HG02763 (cell line): ENCODE measurements around the gene ZNF710.

Source experiments
- ATAC-seq: cut with Tn5 transposase; IDR thresholded peaks from one replicate; pipeline ENCODE4 v1.9.1; 2021; ENCODE audit warnings: mild to moderate bottlenecking, moderate library complexity; ENCODE audit not compliant: unreplicated experiment

The ZNF710 gene

GRCh38 chr15:90037961-90038631 is 37.0 kb downstream of the ZNF710 start:
- peak; percentile 51 for ATAC-seq

DNA sequence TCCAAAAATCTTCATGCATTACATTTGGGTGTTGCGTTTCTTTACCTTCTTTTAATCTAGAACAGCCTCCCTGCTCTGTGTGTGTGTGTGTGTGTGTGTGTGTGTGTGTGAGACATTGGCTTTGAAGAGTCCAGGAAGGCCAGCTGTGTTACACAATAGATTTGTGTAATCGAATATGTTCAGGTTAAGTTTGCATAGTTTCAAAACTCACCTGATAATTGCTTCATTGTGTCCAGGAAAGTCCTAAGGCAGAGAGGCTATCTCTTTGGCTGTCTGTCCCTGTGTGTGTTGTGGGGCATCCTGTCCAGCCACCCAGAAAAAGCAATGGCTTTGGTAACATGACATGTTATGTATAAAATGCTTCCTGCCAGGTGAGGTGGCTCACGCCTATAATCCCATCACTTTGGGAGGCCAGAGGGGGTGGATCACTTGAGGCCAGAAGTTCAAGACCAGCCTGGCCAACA is 37.5 kb downstream of the ZNF710 start:
- no peak for ATAC-seq

- ATAC-seq: no peak
Observed at GRCh38 chr15:90039996-90040395, 38.9 kb downstream of the ZNF710 start.

DNA sequence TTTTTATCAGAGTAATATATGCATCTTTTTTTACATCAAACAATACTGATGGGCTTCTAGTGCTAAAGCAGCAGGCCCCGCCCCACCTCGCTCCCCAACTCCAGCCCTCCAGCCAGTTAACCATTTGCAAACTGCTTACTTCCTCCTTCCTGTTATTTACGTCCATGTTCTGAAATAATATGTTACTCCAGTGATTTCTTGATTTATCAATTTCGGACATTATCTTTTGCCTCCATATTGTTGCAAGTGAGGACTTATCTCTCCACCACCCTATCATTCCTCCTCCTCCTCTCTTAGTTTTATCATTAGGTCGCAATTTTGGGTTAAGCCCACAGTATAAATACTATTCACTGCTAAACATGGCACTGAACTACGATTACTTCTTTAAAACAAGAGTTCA is 39.5 kb downstream of the ZNF710 start:
- ATAC-seq: no peak

DNA sequence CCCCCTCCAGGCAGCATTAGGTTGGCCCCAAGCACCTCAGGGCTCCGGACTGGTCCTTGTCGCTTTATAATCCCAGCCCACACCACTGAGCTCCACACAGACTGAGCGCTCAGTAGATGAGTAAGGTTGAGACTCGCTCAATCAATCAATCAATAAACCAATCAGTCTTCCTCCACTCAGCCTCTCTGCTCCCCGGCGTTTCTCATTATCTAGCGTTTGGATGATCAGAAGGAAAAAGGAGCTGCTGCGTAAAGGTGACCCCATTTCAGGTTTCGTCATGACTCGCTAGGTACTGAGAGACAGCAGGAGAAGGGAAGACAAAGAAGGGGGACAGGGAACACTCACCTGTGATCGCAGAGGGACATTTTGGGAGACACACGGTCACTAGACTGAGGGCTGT is 41.2 kb downstream of the ZNF710 start:
- ATAC-seq: no peak

- ATAC-seq: no peak
Observed at GRCh38 chr15:90042766-90043529, 41.8 kb downstream of the ZNF710 start.

GRCh38 chr15:90043530-90044010 is 42.4 kb downstream of the ZNF710 start:
- no peak for ATAC-seq

DNA sequence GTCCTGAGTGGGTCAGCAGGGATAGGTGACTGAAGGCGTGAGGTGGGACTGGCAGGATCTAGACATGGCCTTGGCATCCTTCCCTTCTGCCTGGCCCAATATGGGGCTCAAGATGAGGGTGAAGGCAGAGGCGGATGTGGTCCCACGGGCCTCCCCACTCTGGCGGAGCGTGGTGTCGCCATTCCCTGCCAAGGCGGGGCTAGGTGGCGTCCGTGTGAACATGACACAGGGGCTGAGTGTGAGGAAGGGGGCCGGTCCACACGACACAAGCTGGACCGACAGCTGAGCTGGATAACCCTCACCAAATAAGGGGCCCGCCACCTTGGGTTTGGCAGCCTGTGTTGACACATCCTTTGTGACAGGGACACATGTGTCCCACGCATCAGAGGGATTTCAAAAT is 43.1 kb downstream of the ZNF710 start:
- no peak for ATAC-seq

GRCh38 chr15:90044916-90045371 is 43.8 kb downstream of the ZNF710 start:
- ATAC-seq: no peak

DNA sequence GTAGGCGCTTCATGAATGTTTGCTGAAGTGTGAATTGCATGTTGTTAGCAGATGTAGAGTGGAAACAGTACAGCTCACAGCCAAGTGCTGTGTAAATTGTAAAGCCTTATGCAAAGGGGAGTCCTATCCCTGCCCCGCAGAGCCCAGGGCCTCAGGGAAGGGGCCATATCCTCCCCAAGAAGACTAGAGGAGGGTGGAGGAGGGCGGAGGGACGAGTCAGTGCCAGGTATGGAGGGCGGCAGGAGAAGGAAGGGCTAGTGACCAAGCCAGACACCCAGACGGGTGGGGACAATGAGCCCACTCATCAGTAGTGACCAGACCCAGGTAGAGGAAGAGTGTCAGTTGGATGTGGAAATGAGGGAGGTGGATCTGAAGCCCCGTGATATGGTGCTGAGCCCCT is 45.2 kb downstream of the ZNF710 start:
- ATAC-seq: no peak

DNA sequence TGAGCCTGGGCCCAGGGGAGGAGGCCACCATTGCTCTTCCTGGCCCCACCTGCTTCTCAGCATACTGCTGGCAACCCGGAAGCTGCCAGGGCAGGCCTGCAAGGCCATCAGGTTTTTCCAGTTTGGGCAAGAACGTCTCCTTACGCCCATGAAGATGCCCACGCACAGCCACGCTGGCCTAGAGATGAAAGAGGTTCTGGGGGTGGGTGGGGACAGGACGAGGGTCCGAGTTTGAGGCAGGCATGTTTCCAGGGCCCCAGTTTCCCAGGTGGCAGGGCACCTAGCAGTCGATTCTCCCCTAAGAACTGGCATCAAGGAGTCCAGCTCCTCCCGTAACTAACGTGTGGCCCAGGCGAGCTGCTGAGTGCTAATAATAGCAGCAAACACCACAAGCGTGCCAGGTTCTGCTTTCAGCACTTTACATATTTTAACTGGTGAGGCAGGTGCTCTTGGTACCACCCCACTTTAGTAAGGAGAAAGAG is 45.8 kb downstream of the ZNF710 start:
- ATAC-seq: no peak

GRCh38 chr15:90047956-90048575 is 46.9 kb downstream of the ZNF710 start:
- no peak for ATAC-seq

- ATAC-seq: no peak
Observed at GRCh38 chr15:90049030-90049429, 47.9 kb downstream of the ZNF710 start.

DNA sequence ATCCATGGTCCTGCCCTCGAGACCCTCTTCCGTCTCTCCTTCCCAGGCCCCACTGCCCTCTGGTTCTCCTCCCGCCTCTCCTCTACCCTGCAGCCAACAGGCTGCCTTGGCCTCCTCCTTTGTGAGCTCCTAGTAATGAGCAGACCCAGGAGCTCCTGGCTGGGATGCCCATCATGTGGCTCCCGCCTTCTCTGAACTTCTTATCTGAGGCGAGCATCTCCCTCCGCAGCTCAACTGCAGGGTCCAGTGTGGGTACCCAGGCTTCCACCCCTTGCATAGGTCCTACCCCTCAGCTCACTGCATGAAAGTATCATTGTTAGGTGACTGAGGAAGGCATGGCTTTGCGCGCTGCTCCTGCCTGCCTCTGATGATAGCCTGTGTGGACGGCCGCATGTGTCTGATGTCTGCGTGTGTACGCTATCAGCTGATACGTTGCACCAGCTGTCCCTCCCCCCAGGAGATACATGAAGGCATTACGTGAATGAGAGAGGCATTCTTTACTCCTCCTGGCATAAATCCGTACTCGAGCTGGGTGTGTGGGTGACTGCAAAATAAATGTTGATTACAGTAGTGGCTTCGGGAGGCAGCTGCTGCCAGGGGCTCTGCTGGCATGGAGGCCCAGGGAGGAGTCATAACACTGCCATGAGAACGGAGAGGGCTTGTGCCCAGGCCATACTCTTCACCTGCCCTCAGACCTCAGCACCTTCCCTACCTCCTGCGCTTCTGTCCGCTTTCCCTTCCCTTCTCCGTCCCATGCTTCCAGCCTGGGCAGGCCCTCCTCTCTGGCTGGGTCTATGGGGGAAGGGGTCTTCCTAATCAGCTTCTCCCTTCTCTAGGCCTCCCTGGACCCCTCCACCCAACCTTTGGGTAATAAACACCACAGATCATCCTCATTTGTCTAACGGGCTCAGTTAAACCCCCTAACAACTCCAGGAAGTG is 48.8 kb downstream of the ZNF710 start:
- no peak for ATAC-seq

DNA sequence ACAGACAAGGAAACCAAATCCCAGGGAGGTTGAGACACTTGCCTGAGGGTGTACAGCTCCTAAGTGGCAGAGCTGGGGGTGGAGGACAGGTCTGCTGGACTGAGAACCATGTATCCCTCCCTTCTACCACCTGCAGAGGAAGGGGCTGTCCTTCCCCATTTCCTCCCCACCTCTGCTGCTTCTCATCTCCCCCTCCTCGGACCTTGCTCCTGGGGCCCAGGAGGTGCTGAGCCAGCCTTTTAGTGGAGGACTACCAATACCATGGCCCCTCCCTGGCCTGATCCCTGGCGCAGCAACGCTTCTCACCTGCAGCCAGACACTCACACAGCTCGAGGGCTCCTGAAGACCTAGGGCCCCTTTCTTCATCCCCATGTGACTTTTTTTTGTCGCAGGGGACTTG is 50.8 kb downstream of the ZNF710 start:
- no peak for ATAC-seq

DNA sequence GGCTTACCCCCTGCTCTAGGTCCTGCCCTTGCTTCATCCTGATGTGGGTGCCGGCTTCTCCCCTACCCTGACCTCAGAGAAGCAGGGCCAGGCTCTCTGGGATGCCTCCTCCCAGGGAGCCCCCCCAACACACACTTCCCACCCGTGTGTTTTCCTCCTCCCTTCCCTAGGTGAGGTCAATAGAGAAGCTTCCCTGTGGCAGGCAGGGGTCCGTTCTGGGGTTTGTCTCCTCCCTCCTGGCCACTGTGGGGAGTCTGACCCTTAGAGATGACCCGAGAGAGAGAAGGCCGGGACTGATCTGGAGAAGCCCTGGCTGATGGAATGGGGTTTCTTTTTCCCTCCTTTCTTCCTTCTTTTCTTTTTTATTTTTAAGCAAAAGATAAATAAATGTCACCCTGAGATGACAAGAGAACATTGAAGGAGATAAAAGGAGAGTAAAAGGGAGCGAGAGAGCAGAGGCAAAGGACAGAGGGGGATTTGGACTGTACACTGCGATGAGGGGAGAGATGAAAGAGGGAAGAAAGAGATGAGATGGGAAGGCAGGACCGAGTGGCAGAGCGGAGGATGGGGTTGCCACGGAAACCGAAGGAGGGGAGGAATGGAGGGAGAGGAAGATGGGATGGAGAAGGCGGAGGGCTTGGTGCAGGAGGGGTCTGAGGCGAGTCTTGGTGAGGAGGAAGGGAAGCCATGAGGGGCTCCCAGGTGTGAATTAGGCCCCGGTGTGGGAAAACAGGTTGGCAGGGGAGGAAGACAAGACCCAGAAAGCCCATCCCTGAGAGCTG is 52.8 kb downstream of the ZNF710 start:
- no peak for ATAC-seq

DNA sequence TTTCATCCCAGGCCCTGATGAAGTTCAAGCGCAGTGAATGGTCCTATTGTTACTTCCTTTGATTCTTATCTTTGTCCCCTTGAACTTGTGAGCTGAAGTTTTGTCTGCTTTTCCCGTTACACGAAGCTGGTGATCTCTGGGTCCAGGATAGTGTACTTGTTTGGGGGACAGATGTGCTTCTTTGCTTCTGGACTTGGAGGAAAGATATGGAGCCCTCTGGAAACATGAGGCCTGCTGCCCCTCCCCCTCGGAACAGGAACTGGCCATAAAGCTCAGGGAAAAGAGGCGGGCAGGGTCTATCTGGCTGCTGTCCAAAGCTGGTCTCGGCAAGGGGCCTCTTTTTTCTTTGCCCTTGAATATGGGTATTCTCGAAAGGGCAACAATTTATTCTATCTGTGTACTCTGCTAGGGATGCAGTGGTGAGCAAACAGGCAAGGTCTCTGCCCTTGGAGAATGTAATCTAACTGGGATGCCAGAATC is 53.5 kb downstream of the ZNF710 start:
- no peak for ATAC-seq

DNA sequence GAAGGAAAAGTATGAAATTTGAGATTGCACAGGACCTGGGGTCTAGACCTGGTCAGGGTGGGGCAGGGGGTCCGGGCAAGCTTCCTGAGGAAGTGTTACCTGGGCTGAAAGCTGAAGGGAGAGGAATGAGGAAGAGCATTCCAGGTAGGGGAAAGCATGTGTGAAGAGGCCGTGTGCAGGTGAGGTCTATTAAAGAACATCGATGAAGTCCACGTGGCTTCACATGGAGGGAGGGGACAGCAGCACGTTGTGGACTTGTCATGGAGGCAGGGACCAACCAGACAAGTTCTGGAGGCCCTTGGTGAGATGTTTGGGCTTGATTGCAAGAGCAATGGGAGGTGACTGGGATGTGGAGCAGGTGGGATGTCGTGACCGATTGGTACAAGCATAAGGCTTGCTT is 54.1 kb downstream of the ZNF710 start:
- ATAC-seq: no peak

GRCh38 chr15:90056529-90056928 is 55.4 kb downstream of the ZNF710 start:
- no peak for ATAC-seq

- peak; percentile 29 for ATAC-seq
Observed at GRCh38 chr15:90058308-90058707, 57.2 kb downstream of the ZNF710 start.
